ENCODE data around the gene GPC6.

DNA sequence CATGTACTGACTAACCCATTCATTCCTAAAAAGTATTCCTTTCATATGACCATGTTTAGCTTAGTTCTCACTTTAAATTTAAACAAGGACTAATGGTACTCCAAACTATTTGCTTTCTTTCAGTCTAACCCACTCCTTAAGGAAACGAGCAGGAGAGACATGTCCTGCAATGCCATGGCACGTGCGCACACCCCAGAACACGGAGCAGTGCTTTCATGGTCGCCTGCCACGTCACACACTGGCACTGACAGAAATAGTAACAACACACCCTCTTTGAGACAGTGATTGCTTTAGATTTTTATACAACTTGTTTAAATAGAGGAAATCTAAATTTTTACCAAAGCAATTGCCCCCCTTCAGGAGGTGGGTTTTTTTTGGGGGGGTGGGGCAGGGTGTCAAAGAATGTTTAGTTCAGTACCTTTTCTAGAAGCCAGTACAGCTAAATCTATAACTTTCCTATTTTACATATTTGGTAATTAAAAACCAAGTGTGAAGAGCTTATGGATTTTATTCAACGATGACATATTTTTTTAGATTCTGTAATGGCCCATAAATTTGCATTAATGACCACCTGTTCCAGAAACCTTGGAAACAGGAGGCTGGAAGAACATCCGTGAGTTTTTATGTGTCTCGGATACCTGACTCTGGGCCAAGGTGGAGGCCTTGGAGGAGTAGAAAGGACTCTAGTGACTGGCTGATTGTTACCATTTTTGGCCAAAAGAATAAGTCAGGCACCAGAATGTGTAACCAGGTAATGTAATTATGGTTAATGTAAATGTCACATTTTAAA lies 1005.7 kb downstream of the GPC6 start:
- TF ChIP-seq, protein P1, sequence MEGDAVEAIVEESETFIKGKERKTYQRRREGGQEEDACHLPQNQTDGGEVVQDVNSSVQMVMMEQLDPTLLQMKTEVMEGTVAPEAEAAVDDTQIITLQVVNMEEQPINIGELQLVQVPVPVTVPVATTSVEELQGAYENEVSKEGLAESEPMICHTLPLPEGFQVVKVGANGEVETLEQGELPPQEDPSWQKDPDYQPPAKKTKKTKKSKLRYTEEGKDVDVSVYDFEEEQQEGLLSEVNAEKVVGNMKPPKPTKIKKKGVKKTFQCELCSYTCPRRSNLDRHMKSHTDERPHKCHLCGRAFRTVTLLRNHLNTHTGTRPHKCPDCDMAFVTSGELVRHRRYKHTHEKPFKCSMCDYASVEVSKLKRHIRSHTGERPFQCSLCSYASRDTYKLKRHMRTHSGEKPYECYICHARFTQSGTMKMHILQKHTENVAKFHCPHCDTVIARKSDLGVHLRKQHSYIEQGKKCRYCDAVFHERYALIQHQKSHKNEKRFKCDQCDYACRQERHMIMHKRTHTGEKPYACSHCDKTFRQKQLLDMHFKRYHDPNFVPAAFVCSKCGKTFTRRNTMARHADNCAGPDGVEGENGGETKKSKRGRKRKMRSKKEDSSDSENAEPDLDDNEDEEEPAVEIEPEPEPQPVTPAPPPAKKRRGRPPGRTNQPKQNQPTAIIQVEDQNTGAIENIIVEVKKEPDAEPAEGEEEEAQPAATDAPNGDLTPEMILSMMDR (IDR thresholded peaks at IDR 0.05; ENCODE audit: low read depth, low read length), result no peak
- no peak for TF ChIP-seq EZH2phosphoT487 (IDR thresholded peaks at IDR 0.05; ENCODE audit: low read depth)
